Loucy (cell line): ENCODE measurements around the gene MCM9.

Experiments used
- H2AFZ ChIP-seq: fragments of 200-600 bp; sonication (generic); 2 replicates; pipeline ENCODE4 v1.6.0; 2016; ENCODE audit warnings: antibody characterized with exemption, mild to moderate bottlenecking, low read length, moderate library complexity
- H3F3A ChIP-seq: fragments of 200-600 bp; 2 replicates; pipeline ENCODE4 v1.6.0; 2016; ENCODE audit warnings: antibody characterized with exemption, low read depth, mild to moderate bottlenecking
- H3K27me3 ChIP-seq: fragments of 200-600 bp; sonication (generic); 2 replicates; pipeline ENCODE4 v1.6.1; 2014; ENCODE audit warnings: low read length, mild to moderate bottlenecking; ENCODE audit not compliant: insufficient read depth, poor library complexity, severe bottlenecking
- H3K36me3 ChIP-seq: fragments of 200-600 bp; sonication (generic); 2 replicates; pipeline ENCODE4 v1.6.1; 2016; ENCODE audit warnings: low read length; ENCODE audit not compliant: insufficient read depth
- H3K4me1 ChIP-seq: fragments of 200-600 bp; sonication (generic); 2 replicates; pipeline ENCODE4 v1.5.1; 2014; ENCODE audit warnings: low read length, mild to moderate bottlenecking; ENCODE audit not compliant: insufficient read depth, poor library complexity, severe bottlenecking
- H3K4me2 ChIP-seq: fragments of 200-600 bp; sonication (generic); 2 replicates; pipeline ENCODE4 v1.6.0; 2014; ENCODE audit warnings: antibody characterized with exemption, low read length, low read depth, mild to moderate bottlenecking; ENCODE audit not compliant: poor library complexity, severe bottlenecking
- H3K4me3 ChIP-seq: fragments of 200-600 bp; sonication (generic); 2 replicates; pipeline ENCODE4 v1.5.1; 2014; ENCODE audit warnings: low read length, mild to moderate bottlenecking, mixed read lengths; ENCODE audit not compliant: poor library complexity, severe bottlenecking
- H3K79me2 ChIP-seq: fragments of 200-600 bp; sonication (generic); 2 replicates; pipeline ENCODE4 v1.6.1; 2014; ENCODE audit warnings: low read length; ENCODE audit not compliant: insufficient read depth
- H3K9ac ChIP-seq: fragments of 200-600 bp; sonication (generic); 2 replicates; pipeline ENCODE4 v1.6.0; 2014; ENCODE audit warnings: mild to moderate bottlenecking, low read depth, low read length, moderate library complexity; ENCODE audit not compliant: poor library complexity, severe bottlenecking
- H3K9me2 ChIP-seq: fragments of 200-600 bp; sonication (generic); replicated peaks from 2 replicates; pipeline ENCODE4 v1.6.1; 2016; ENCODE audit warnings: low read depth, low read length, mixed read lengths
- H3K9me3 ChIP-seq: fragments of 200-600 bp; sonication (generic); 2 replicates; pipeline ENCODE4 v1.6.1; 2014; ENCODE audit warnings: mild to moderate bottlenecking, antibody characterized with exemption, low read length, low read depth; ENCODE audit not compliant: insufficient read depth
- H4K20me1 ChIP-seq: fragments of 200-600 bp; sonication (generic); 2 replicates; pipeline ENCODE4 v1.6.0; 2014; ENCODE audit warnings: antibody characterized with exemption, low read length, mild to moderate bottlenecking; ENCODE audit not compliant: insufficient read depth, poor library complexity, severe bottlenecking
- EZH2phosphoT487 ChIP-seq: fragments of 200-600 bp; IDR thresholded peaks from 2 replicates; pipeline ENCODE4 v1.6.1; 2018; ENCODE audit warnings: antibody characterized with exemption, mild to moderate bottlenecking, moderate library complexity, borderline replicate concordance
- TF ChIP-seq, protein P1 (sequence below): fragments of 200-600 bp; sonication (generic); conservative IDR thresholded peaks from 2 replicates; pipeline ENCODE4 v1.5.1; 2014; ENCODE audit warnings: mild to moderate bottlenecking, antibody characterized with exemption, low read length

MCM9 gene

GRCh38 chr6:118853408-118853807 is 81.6 kb downstream of the MCM9 start:
- H2AFZ ChIP-seq = no peak overlapping the region
- H3K79me2 ChIP-seq = no peaks in the 10 kb centered on the region
- H3K36me3 ChIP-seq = peaks cover 4% of the 10 kb centered on the region; the same call in 1 of the 2 replicates
- no peaks in the 10 kb centered on the region for H4K20me1 ChIP-seq
- no peak overlapping the region for H3K4me2 ChIP-seq
- H3K4me1 ChIP-seq = no peaks in the 10 kb centered on the region
- H3K27me3 ChIP-seq = no peaks in the 10 kb centered on the region
- H3K9me2 ChIP-seq = no peaks in the 10 kb centered on the region
- no peak overlapping the region for H3K9ac ChIP-seq
- H3K9me3 ChIP-seq = no peaks in the 10 kb centered on the region
- H3F3A ChIP-seq = no peaks in the 10 kb centered on the region
- H3K4me3 ChIP-seq = no peak overlapping the region
- TF ChIP-seq, protein P1, sequence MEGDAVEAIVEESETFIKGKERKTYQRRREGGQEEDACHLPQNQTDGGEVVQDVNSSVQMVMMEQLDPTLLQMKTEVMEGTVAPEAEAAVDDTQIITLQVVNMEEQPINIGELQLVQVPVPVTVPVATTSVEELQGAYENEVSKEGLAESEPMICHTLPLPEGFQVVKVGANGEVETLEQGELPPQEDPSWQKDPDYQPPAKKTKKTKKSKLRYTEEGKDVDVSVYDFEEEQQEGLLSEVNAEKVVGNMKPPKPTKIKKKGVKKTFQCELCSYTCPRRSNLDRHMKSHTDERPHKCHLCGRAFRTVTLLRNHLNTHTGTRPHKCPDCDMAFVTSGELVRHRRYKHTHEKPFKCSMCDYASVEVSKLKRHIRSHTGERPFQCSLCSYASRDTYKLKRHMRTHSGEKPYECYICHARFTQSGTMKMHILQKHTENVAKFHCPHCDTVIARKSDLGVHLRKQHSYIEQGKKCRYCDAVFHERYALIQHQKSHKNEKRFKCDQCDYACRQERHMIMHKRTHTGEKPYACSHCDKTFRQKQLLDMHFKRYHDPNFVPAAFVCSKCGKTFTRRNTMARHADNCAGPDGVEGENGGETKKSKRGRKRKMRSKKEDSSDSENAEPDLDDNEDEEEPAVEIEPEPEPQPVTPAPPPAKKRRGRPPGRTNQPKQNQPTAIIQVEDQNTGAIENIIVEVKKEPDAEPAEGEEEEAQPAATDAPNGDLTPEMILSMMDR = no peak
- TF ChIP-seq EZH2phosphoT487 = no peak

- no peak overlapping the region for H3K9ac ChIP-seq
- H2AFZ ChIP-seq = no peak overlapping the region
- peaks cover 3% of the 10 kb centered on the region; the same call in 1 of the 2 replicates for H3K36me3 ChIP-seq
- TF ChIP-seq, protein P1 = no peak
- no peak for TF ChIP-seq EZH2phosphoT487
- H3K4me1 ChIP-seq = peaks cover 3% of the 10 kb centered on the region
- H3K79me2 ChIP-seq = no peaks in the 10 kb centered on the region
- no peaks in the 10 kb centered on the region for H3F3A ChIP-seq
- no peaks in the 10 kb centered on the region; the same call in 1 of the 2 replicates for H3K9me3 ChIP-seq
- H4K20me1 ChIP-seq = no peaks in the 10 kb centered on the region
- no peak overlapping the region for H3K4me2 ChIP-seq
- H3K27me3 ChIP-seq = no peaks in the 10 kb centered on the region
- no peaks in the 10 kb centered on the region for H3K9me2 ChIP-seq
- H3K4me3 ChIP-seq = no peak overlapping the region
Observed at GRCh38 chr6:118844915-118845314, 90.0 kb downstream of the MCM9 start.

DNA sequence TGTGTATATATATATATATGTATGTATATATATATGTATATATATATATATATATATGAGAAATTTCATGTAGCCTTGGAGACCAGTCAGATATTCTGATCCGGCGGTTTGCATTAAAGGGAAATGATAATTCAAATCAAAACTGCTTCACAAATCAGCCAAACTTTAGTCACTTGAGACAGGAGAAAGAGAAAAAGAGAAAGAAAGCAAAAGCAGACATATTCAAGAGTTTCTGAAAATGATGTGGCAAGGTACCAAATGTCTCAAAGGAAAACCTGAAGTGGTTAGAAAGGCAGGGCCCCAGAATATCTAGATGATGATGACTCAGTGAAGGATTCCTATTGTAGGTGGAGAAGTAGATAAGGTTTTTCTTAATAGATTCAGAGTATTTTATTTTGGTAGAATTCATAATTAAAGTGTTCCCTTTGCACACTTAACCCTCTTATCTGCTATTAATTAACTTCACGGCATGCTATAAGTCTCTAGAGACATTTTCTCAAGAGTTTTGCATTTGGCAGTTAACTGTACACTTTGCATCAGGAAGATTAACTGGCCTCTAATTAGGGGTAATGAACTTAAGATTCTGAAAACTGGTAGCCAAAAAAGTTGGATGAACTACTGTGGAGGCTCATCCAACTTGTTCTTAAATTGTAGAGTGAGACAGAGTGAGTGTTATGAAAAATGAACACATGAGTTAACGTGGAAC is 91.1 kb downstream of the MCM9 start:
- H3K4me3 ChIP-seq = no peak overlapping the region
- H4K20me1 ChIP-seq = no peaks in the 10 kb centered on the region
- no peaks in the 10 kb centered on the region for H3F3A ChIP-seq
- no peaks in the 10 kb centered on the region for H3K9me2 ChIP-seq
- H2AFZ ChIP-seq = no peak overlapping the region
- no peaks in the 10 kb centered on the region; the same call in 1 of the 2 replicates for H3K9me3 ChIP-seq
- peaks cover 3% of the 10 kb centered on the region for H3K4me1 ChIP-seq
- no peak overlapping the region for H3K4me2 ChIP-seq
- TF ChIP-seq, protein P1 = no peak
- no peak for TF ChIP-seq EZH2phosphoT487
- H3K79me2 ChIP-seq = no peaks in the 10 kb centered on the region
- peaks cover 3% of the 10 kb centered on the region; the same call in 1 of the 2 replicates for H3K36me3 ChIP-seq
- no peak overlapping the region for H3K9ac ChIP-seq
- no peaks in the 10 kb centered on the region for H3K27me3 ChIP-seq
